Fibroblast of upper back skin (primary cell): ENCODE data around the gene TNS3.

Experiments
- DNase-seq: peaks from one replicate; pipeline ENCODE4 v3.0.0-alpha.2; 2013

TNS3 gene

DNA sequence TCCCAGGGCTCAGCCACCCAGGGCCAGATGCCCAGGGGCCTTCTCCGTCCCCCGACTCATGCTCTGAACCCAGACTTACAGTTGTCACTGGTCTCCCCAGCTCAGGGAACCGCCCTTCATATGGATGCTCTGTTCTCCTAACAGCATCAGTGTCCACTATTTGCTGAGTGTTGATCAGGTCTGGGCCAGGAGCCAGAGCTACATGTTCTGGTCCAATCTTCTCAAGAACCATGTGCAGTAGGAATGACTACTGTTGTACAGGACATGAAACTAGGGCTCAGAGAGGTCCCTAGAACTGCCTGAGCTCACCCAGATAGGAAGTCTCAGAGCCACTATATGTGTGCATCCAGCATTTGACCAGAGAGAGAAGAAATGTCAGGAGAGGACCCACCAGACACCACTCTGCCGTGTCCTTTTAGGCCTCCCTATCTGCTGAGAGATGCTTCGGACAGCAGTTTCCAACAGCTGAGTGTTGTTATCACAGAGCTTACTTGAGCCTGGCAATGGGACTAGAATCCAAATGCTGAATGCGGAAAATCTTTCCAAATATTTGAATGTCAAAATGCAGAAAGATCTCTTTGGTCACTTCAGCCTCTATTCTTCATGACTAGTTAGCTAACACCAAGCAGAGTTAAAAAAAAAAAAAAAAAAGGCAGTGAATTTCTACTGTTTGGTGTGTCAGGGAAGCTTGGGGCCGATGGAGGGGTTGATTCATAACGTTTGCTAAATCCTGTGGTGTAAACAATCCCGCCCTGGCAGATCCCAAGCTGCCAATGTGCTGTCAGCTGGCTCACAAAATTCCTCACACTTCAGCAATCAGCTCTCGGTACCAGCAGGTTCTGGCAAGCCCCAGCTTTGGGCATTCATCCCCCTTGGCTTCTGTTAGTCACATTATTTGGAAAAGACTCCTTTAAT lies 246.1 kb downstream of the TNS3 start:
- peak; percentile 57 for DNase-seq

GRCh38 chr7:47335071-47335470 lies 246.8 kb downstream of the TNS3 start:
- DNase-seq = no peak

GRCh38 chr7:47333959-47334358 lies 248.0 kb downstream of the TNS3 start:
- DNase-seq = no peak

DNA sequence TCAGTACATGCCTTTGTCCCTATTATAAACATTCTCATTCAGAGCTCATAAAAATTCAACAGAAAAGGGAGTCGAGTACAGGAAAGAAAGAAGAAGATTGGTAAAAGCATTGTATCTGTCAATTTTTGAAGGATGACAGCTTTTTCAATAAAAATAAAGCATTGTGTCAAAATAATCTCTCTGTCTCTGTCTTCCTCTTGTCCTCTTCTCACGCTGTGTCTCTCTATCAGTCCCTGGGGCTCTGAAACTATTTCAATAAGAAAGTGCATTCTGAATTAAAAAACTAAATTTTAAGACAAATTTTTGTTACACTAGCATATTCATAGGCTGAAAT lies 248.4 kb downstream of the TNS3 start:
- DNase-seq = no peak

DNA sequence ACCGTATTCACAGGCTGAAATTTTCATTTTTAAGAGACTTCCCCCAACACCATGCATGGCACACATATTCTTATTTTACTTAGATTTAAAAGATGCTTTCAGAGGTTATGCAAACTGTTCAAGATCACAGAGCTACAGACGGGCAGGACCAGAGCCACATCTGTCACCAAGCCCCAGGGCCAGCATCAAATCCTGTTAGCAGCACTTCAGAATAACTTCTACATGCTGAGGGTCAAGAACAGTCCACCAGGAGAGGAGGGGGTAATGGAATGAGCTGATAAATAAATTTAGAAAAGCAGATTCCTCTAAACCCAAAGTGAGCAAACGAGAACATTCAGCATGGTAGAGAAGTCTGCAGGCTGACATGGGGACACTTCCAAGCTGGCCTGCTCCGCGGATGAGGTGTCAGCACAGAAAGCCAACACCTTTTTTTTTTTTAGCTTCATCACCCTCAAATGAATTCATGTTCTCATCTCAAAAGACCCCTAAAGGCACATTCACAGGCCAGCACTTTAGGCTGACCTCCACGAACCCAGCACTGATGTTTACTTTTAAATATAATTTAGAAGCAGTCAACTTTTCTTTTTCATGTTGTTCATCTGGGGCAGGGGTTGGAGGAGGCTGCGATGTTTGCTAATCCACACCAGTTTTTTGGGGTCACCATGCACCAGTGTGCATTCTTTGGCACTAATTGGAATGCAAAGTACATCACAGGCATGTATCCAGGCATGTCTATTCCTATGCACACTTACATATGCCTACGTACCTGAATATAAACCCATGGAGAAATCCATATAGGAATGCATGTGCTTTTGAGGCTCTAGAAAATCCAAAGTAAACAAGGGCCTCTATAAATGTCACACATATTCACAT lies 249.0 kb downstream of the TNS3 start:
- no peak for DNase-seq

DNA sequence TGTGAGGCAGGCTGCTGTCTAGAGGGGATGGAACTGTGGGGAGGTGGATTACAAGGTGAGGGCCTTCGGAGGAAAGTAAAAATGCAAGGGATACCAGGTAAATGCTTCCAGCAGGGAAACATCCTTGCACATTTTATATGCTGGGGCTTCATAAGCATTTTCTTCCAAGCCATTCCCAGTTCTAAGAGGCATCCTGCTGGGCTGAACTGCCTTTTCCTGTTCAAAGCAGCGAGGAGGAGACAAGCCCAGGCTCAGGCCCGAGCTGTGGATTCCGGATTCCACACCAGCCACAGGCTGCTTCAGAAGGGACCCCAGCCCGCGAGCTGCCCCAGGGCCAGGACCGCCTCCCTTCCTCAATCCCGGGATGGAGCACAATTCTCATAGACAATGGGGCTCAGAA lies 249.7 kb downstream of the TNS3 start:
- no peak for DNase-seq

GRCh38 chr7:47331179-47331565 lies 250.7 kb downstream of the TNS3 start:
- no peak for DNase-seq

GRCh38 chr7:47330561-47331178 lies 251.2 kb downstream of the TNS3 start:
- DNase-seq = no peak

- DNase-seq = no peak
Measured at GRCh38 chr7:47330026-47330425, 251.9 kb downstream of the TNS3 start.

GRCh38 chr7:47329320-47329926 lies 252.5 kb downstream of the TNS3 start:
- no peak for DNase-seq

DNA sequence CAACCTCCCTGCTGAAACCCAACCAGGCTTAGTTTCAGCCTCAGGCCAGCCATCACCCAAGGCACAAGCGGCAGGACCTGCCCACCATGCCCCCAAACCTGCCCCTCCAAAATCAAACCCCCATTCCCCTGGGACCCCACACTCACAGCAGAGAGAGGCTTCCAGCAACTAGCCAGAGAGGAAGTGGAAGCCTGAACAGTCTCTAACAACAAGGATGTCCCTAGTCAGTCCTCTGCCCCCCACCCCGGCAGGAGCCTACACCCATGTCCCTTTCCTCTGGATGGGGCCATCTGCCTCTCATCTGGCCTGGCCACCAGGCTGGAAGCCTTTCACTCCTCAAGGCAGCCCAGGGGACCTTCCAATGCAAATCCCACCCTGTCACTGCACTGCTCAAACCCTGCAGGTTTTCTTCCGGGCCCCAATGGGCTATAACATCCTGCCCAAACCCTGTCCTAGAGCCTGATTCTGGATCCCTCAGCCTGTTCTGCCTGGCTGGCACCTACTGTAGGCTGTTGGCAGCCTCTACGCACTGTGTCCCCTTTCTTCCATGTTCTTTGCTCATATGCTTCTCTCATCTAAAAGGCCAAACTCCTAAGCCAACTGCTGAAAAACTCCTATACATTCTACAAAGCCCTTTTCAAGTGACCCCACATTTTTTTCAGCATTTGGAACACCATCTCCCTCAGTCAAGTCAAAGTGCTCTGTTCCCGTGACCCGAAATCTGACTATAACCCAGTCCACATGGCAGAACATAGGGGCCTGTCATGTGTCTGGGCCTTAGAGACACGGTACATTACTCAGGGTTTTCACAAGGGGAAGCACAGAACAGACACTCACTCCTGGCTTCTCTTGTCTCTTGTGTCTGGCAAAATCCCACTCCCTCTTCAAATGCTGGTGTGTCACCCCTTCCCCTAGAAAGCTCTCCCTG lies 253.3 kb downstream of the TNS3 start:
- DNase-seq = no peak

- DNase-seq = peak; percentile 91
Measured at GRCh38 chr7:47327698-47328391, 254.1 kb downstream of the TNS3 start.

- peak; percentile 60 for DNase-seq
Measured at GRCh38 chr7:47327346-47327697, 254.6 kb downstream of the TNS3 start.

DNA sequence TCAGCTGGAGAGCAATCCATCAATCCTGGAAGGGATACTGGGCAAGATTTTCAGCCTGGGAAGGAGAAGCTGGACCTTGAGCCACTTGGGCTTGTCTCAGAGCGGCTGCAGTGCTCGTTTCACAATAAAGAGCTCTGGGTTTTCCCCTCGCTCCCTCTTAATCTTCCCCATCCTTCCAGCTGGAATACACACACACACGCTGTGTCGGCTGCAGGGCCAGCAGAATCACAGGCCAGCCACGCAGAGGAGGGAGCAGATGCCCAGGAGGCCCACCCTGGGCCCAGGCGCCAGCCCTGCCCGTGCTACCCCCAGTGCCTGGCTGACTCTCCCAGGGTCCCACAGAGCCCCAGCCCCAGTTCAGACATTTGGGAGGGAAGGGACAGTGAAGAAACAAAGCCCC lies 255.1 kb downstream of the TNS3 start:
- peak; percentile 79 for DNase-seq

- peak; percentile 83 for DNase-seq
Measured at GRCh38 chr7:47326220-47326619, 255.7 kb downstream of the TNS3 start.

DNA sequence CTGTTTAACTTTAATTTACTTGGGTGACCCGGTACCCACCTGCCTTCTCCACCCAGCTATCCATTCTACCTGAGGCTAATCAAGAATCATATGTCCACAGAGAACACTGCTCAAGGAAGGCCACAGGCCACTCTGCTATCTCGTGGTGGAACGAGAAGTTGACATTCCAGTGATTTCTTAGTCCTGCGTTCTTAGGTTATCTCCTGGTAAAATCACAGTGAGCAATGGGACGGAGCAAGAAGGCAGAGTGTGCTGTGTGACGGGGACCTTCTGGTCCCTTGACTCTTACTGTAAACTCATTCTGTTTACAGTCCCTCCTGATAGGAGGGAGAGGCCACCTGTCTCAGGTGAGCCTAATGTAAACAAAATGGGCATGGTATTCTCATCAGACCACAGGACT lies 256.6 kb downstream of the TNS3 start:
- DNase-seq = no peak

DNA sequence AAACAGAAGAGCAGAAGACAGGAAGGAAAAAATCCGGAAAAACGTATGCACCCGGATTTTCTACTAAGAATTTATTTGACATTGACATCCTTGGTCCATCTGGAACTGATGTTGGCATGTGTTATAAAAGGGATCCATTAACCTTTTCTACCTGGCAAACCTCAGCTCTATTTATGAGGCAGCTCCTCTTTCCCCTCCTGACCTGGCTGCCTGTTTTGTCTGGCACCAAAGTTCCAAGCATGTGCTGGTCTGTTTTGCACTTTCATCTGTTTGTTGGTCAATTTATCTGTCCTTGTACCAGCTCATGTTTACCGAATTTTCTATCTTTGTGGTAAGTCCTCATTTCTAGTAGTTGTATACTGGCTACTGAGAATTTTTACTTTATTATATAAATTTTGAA lies 258.0 kb downstream of the TNS3 start:
- DNase-seq = no peak

DNA sequence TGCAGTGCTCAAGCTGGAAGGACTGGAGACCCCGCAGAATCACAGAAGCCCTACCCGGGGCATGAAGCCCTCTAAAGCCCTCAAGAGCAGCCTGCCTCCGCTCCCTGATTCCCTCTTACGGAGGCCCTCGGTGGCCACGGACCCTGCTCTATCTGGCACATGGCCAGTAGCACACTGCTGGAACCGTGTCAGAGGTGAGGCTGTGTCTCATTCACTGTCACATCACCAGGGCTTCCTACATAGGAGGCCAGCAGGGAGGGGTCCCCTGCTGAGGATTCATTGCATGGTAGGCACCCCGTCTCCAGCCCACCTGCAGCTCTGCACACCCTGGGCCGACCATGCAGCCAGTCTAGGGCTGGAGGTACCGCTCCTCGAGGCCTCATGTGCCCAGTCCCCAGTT lies 259.2 kb downstream of the TNS3 start:
- no peak for DNase-seq

DNA sequence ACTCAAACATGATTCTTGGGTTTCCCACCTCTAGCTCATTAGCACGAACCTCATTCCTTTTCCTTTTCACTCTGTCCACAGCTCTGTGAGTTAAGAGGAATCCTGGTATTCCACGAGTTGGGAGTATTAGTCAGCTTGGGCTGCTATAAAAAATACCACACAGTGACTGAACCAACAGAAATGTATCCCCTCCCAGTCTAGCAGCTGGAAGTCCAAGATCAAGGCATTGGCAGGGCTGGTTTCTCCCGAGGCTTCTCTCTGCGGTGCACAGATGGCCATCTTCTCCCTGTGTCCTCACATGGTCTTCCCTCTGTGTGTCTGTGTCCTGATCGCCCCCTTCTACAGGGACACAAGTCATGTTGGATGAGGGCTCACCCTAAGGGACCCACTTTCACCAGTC lies 261.6 kb downstream of the TNS3 start:
- peak; percentile 30 for DNase-seq

DNA sequence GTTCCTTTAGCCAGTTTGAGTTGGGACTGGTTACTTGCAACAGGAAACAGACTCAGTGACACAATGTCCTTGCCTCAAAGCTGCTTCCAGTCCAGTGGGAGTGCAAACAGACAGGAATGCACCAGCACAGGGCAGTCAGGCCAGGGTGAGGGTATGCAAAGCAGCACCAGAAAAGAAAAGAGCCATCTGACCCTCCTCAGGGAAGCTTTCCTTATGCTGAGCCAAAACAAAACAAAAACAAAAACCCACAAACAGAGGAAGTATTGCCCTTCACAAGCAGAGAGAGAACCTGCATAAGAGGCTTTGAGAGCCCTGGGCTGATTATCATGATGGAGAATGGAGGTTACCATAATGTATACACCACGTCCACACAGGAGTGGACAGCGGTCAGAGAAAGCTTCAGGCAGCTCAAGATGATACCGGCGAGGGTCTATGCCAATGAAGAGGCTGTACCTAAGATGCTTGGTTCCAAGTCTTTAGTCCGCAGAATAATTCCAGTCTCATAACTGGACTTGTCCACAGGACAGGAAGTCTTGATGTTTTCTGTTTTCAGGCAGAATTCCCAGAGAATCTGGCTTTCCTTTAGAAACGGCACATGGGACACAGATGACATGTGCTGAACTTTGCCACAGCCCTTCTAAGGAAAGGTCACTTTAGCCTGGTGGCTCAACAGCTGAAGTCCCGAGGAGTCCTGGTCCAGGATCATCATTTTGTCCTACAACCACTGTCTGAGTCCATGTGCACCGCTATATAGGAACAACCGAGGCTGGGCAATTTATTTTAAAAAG lies 263.3 kb downstream of the TNS3 start:
- no peak for DNase-seq

DNA sequence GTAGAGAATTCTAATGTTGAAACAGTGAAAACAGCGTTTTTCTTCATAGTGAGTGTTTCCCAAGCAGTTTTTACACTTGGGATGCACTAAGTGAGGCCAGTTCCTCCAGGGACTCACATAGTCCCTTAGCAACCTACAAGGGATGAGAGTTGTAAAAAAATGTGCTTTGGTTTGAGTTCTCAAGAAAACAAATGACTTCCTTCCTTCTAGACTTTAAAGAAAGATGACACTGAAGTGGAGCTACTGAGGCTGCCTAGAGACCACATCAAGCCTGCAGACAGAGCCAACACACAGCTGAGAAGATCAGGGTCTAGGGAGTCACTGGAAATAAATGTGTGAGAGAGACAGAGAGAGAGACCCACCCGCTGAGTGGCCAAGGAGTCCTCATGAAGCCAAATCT lies 264.4 kb downstream of the TNS3 start:
- no peak for DNase-seq
